Type B pancreatic cell (in vitro differentiated cells): ENCODE measurements around the gene IGSF9B. TPM values are rescaled to one million over a fixed set of nuclear protein-coding genes. Genes with fewer than 3 reads are reported as not detected.
A peak's percentile ranks its signal among the peaks of the same experiment; 100 is the strongest.

Experiments
- DNase-seq: peaks from one replicate; pipeline ENCODE4 v3.0.0; 2021; ENCODE audit warnings: mixed read lengths; ENCODE audit not compliant: unreplicated experiment; ENCODE audit errors: extremely low spot score
- H3K27ac Mint-ChIP-seq: 2 replicates; pipeline ENCODE4 v1.8.0; 2021; ENCODE audit warnings: mild to moderate bottlenecking, mixed read lengths
- H3K27me3 Mint-ChIP-seq: 2 replicates; pipeline ENCODE4 v1.8.0; 2021; ENCODE audit warnings: mixed read lengths
- H3K36me3 Mint-ChIP-seq: 2 replicates; pipeline ENCODE4 v1.8.0; 2021; ENCODE audit warnings: mixed read lengths
- H3K4me1 Mint-ChIP-seq: one replicate; pipeline ENCODE4 v1.8.0; 2021; ENCODE audit warnings: mixed read lengths; ENCODE audit not compliant: unreplicated experiment
- H3K4me3 Mint-ChIP-seq: 2 replicates; pipeline ENCODE4 v1.8.0; 2021; ENCODE audit warnings: mild to moderate bottlenecking, mixed read lengths
- H3K9me3 Mint-ChIP-seq: 2 replicates; pipeline ENCODE4 v1.8.0; 2021; ENCODE audit warnings: mixed read lengths
- total RNA-seq: library from RNA; stranded (reverse); gene quantifications from 2 replicates; pipeline ENCODE4 v1.2.1, GENCODE V29; 2021; ENCODE audit warnings: low replicate concordance
- TF ChIP-seq, protein P1 (sequence below): fragments of 200-600 bp; sonication (generic); conservative IDR thresholded peaks from 2 replicates; pipeline ENCODE4 v1.5.0; 2021; ENCODE audit warnings: antibody characterized with exemption, mild to moderate bottlenecking

The IGSF9B gene
- total RNA-seq, 1 donor from 2014 or later: 10.6 TPM

DNA sequence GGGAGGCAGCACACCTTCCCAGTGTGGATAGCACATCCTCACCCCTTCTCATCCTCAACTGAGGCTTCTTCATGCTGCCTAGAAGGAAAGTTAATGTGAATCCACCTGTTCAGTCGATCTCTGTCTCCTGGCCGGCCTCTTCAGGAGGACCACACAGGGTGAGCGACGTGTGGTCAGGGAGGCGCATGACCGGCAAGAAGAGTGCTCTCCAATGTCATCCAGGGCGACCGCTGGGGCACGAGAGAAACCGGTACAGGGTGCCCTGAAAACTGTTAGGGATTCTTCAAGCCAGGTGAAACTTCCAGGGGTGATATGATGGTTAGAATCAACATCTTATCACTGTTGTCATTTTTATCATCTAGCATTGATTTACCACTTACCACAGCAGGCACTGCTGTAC is 43.0 kb downstream of the IGSF9B start:
- no peak for DNase-seq
- H3K27me3 Mint-ChIP-seq: peaks cover 6% of the 10 kb centered on the region
- no peak overlapping the region for H3K4me3 Mint-ChIP-seq
- H3K4me1 Mint-ChIP-seq: no peaks in the 10 kb centered on the region
- no peaks in the 10 kb centered on the region for H3K9me3 Mint-ChIP-seq
- TF ChIP-seq, protein P1, sequence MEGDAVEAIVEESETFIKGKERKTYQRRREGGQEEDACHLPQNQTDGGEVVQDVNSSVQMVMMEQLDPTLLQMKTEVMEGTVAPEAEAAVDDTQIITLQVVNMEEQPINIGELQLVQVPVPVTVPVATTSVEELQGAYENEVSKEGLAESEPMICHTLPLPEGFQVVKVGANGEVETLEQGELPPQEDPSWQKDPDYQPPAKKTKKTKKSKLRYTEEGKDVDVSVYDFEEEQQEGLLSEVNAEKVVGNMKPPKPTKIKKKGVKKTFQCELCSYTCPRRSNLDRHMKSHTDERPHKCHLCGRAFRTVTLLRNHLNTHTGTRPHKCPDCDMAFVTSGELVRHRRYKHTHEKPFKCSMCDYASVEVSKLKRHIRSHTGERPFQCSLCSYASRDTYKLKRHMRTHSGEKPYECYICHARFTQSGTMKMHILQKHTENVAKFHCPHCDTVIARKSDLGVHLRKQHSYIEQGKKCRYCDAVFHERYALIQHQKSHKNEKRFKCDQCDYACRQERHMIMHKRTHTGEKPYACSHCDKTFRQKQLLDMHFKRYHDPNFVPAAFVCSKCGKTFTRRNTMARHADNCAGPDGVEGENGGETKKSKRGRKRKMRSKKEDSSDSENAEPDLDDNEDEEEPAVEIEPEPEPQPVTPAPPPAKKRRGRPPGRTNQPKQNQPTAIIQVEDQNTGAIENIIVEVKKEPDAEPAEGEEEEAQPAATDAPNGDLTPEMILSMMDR: no peak
- no peak overlapping the region for H3K27ac Mint-ChIP-seq
- peaks cover 3% of the 10 kb centered on the region for H3K36me3 Mint-ChIP-seq

DNA sequence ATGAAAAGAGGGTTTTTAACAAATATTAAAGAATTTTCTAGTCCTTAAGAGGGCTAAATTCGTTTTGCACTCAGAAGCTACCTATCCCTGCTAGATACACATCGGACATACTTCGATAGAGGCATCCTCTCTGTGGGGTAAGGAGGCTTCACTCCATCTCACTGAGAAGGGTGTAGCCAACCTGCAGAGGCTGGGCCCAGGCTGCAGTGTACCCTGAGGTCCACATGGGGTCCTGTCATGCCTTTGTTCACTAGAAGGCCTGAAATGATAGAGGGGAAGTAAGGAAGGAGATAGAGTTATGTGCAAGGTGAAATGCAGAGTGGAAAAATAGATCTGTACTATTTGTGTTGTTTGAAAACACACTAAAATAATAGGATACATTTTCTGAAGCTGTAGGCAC is 45.6 kb downstream of the IGSF9B start:
- H3K4me3 Mint-ChIP-seq: no peak overlapping the region
- H3K27ac Mint-ChIP-seq: no peak overlapping the region
- H3K27me3 Mint-ChIP-seq: peaks cover 5% of the 10 kb centered on the region
- H3K4me1 Mint-ChIP-seq: no peaks in the 10 kb centered on the region
- TF ChIP-seq, protein P1: peak; percentile 54
- H3K36me3 Mint-ChIP-seq: peaks cover 3% of the 10 kb centered on the region
- DNase-seq: no peak
- H3K9me3 Mint-ChIP-seq: no peaks in the 10 kb centered on the region

DNA sequence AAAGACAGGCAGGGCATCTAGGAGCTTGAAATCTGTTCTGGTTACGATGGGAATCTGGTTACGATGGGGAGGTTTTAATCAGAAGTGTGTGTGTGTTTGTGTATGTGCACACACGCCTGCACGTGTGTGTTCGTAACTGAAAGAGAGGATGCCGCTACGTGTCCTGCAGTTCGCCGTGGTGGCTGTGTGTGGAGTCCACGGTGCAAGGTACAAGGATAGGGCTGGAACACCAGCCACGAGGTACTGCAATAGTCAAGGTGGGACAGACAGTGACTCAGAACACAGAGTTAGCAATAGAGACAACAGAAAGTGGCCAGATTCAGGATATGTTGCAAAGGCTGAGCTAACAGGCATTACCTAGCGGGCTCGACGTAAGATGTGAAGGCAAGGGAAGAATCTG is 46.7 kb downstream of the IGSF9B start:
- Mint-ChIP-seq H3K4me1 (peaks cover 3% of the 10 kb centered on the region), H3K27me3 (peaks cover 3% of the 10 kb centered on the region), H3K4me3 (no peak overlapping the region), H3K9me3 (no peaks in the 10 kb centered on the region), H3K36me3 (peaks cover 3% of the 10 kb centered on the region), H3K27ac (no peak overlapping the region)
- TF ChIP-seq, protein P1: no peak
- no peak for DNase-seq

DNA sequence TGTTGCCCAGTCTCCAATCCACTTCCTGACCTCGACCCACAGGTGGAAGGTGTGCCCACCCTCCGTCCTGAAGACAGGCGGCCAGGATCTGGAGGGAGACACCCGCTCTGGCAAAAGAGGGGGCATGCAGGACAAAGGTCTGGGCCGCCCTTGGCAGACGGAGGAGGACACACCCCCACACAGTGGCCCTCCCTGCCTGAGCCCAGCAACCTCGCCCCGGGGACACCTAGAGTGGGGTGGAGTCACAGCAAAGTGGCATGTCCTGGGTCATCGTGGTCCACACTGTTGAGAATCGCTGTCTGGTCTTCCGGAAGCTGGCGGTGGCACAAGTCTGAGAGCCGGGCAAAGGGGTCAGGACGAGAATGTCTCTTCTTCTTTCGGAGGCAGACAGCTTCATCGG is 47.9 kb downstream of the IGSF9B start:
- no peaks in the 10 kb centered on the region for H3K27me3 Mint-ChIP-seq
- no peak for DNase-seq
- no peak overlapping the region for H3K4me3 Mint-ChIP-seq
- no peak overlapping the region for H3K27ac Mint-ChIP-seq
- no peaks in the 10 kb centered on the region for H3K36me3 Mint-ChIP-seq
- peaks cover 3% of the 10 kb centered on the region for H3K4me1 Mint-ChIP-seq
- H3K9me3 Mint-ChIP-seq: no peaks in the 10 kb centered on the region
- TF ChIP-seq, protein P1: no peak

DNA sequence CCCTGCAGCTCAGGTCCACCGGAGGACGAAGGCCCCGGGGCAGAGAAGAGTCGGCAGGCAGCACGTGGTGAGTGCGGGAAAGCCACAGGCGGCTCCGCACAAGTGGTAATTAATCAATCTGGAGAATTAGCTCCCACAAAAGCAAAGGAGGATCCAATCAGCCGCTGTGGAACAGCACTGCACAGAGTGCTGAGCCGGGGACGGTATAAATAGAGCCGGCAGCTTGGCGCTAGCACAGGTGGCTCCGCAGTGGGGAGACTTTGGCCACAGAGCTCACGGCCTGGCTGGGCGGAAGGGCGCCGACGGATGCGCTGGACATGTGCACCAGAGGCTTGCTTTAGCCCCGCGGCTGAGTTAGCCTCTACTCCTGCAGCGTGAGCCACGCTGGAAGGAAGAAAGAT is 48.9 kb downstream of the IGSF9B start:
- TF ChIP-seq, protein P1: no peak
- Mint-ChIP-seq H3K4me3 (no peak overlapping the region), H3K4me1 (peaks cover 3% of the 10 kb centered on the region), H3K36me3 (no peaks in the 10 kb centered on the region), H3K27me3 (no peaks in the 10 kb centered on the region), H3K27ac (no peak overlapping the region), H3K9me3 (no peaks in the 10 kb centered on the region)
- no peak for DNase-seq

DNA sequence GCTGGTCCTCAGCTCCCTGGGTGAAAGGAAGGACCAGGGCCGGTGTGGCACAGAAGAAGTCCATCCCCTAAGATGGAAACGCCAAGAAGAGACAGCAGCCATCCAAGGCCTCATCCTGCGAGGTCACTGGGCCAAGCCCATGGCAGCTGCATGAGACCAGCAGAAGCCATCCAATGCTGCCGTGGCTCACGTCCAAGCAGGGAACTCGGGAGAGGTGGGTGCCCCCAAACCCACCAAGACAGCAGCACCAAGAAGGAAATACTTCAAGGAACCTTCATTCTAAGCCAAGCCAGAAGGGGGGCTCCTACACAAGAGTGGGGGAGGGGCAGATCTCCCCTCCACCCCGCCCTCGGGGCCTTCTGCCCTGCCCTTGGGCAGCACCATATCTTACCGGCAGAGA is 49.6 kb downstream of the IGSF9B start:
- TF ChIP-seq, protein P1: no peak
- Mint-ChIP-seq H3K4me3 (no peak overlapping the region), H3K9me3 (no peaks in the 10 kb centered on the region), H3K4me1 (peaks cover 3% of the 10 kb centered on the region), H3K36me3 (no peaks in the 10 kb centered on the region), H3K27ac (no peak overlapping the region), H3K27me3 (no peaks in the 10 kb centered on the region)
- DNase-seq: no peak
